Upper lobe of left lung (tissue), 4 donors: ENCODE data around the gene BRWD1.

ENCODE experiments used
- CTCF ChIP-seq, 6 experiments: fragments of 450-650 bp in 4 of 6; fragments of 200-600 bp in 2 of 6; sonication (generic) in 2 of 6; IDR thresholded peaks; one replicate each; pipeline ENCODE4 v1.5.1; 2016 to 2019; ENCODE audit warnings: antibody characterized with exemption in 6 of 6
- POLR2A ChIP-seq, 4 donors: fragments of 450-650 bp; IDR thresholded peaks; one replicate each; pipeline ENCODE4 v1.5.1; 2016 to 2017; ENCODE audit warnings: antibody characterized with exemption in 4 of 4, mild to moderate bottlenecking in 2 of 4

GRCh38 chr21:39217356-39218081 is 95.9 kb downstream of the BRWD1 start:
- TF ChIP-seq POLR2A (IDR thresholded peaks at IDR 0.05) (no peak), CTCF (IDR thresholded peaks at IDR 0.05) (no peak)
